ENCODE measurements around the gene XPO1. TPM values are rescaled to one million over a fixed set of nuclear protein-coding genes. Genes with fewer than 3 reads are reported as not detected.

Gene XPO1
- total RNA-seq, 4 donors from 2014 or later, result 49.7 to 96.6 (median 73.1) TPM

DNA sequence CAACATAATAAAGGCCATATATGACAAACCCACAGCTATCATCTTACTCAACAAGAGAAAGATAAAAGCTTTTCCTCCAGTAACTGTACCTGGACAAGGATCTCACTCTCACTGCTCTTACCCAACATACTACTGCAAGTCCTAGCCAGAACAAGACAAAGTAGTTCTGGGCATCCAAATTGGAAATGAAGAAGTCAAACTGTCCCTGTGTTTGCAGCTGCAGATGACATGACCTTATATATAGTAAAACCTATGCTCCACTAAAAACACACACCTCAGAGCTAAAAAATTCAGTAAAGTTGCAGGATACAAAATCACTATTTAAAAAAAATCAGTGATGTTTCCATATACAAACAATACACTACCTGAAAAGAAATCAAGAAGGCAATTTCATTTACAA lies 99.5 kb downstream of the XPO1 start:
- DNase-seq (ENCODE audit: low spot score) (no peak), ATAC-seq (ENCODE audit: low FRiP score) (no peak)
- TF ChIP-seq, protein P1, sequence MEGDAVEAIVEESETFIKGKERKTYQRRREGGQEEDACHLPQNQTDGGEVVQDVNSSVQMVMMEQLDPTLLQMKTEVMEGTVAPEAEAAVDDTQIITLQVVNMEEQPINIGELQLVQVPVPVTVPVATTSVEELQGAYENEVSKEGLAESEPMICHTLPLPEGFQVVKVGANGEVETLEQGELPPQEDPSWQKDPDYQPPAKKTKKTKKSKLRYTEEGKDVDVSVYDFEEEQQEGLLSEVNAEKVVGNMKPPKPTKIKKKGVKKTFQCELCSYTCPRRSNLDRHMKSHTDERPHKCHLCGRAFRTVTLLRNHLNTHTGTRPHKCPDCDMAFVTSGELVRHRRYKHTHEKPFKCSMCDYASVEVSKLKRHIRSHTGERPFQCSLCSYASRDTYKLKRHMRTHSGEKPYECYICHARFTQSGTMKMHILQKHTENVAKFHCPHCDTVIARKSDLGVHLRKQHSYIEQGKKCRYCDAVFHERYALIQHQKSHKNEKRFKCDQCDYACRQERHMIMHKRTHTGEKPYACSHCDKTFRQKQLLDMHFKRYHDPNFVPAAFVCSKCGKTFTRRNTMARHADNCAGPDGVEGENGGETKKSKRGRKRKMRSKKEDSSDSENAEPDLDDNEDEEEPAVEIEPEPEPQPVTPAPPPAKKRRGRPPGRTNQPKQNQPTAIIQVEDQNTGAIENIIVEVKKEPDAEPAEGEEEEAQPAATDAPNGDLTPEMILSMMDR (IDR thresholded peaks at IDR 0.05), result no peak

DNA sequence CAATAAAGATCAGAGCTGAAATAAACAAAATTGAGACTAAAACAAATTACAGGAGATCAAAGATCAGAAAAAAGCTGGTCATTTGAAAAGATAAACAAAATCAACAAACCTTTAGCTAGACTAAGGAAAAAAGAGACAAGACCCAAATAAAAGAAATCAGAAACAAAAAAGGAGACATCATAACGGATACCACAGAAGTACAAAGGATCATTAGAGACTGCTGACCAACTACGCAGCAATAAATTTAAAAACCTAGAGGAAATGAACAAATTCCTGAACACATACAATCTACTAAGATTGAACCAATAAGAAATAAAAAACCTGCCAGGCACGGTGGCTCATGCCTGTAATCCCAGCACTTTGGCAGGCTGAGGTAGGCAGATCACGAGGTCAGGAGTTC lies 101.0 kb downstream of the XPO1 start:
- TF ChIP-seq, protein P1 (IDR thresholded peaks at IDR 0.05), result no peak
- ATAC-seq (ENCODE audit: low FRiP score), result no peak
- DNase-seq (ENCODE audit: low spot score), result no peak

DNA sequence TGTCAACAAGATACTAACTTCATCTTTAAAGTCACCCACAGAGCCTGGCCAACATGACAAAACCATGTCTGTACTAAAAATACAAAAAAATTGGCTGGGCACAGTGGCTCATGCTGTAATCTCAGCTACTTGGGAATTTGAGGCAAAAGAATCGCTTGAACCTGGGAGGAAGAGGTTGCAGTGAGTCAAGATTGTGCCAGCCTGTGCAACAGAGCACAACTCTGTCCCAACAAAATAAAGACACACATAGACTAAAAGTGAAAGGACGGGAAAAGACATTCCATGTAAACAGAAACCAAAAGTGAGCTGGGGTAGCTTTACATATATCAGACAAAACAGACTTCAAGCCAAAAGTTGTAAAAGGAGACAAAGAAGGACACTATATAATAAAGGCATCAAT lies 102.1 kb downstream of the XPO1 start:
- ATAC-seq (ENCODE audit: low FRiP score) (no peak), DNase-seq (ENCODE audit: low spot score) (no peak)
- TF ChIP-seq, protein P1 (IDR thresholded peaks at IDR 0.05), result no peak

DNA sequence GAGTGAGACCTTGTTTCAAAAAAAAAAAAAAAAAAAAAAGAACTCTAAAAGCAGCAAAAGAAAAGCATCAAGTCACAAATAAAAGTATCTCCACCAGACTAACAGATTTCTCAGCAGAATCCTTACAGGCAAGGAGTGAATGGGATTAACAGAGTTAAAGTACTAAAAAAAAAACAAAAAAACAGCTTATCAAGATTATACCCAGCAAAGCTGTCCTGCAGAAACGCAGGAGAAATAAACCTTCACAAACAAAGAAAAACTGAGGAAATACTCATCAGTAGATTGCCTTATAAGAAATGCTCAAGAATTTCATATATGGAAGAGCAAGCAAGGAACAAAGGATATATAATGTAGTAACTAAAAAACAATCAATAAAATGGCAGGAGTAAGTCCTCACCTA lies 102.9 kb downstream of the XPO1 start:
- ATAC-seq (ENCODE audit: low FRiP score), result no peak
- DNase-seq (ENCODE audit: low spot score), result no peak
- TF ChIP-seq, protein P1 (IDR thresholded peaks at IDR 0.05), result no peak

DNA sequence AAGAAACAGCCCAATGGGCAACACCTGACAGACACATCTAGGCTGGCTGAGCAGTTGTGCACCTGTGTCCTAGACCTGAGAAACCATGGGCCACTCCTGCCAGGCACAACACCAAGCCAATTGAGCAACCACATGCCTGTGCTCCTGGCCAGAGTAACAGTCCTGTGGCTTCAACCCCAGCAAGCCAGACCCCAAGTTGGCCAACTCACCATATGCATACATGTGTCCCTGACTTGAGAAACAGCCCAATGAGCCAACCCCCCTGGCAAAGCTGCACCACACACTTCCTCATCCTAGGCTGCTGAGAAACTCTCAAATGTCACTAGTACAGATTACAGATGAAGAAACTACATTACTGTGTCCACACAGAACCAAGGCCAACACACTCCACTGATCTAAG lies 103.8 kb downstream of the XPO1 start:
- DNase-seq (ENCODE audit: low spot score) (no peak), ATAC-seq (ENCODE audit: low FRiP score) (no peak)
- TF ChIP-seq, protein P1 (IDR thresholded peaks at IDR 0.05), result no peak

DNA sequence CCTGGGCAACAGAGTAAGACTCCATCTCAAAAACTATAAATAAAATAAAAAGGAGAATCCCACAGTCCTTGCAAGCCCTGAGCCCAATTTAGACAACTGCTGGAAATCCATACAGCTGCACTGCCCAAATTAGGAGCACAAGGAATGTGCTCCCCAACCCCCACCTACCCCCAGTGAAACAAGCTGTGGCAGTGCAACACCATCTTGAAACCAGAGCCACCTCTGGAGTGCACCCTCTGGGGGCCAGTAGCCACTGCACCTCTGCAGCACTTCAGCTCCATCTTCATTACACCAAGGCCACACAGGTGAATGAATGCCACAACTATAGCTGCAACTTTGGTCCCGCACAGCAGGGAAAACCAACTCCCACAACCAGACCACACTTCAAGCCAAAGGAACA lies 104.5 kb downstream of the XPO1 start:
- DNase-seq (ENCODE audit: low spot score), result no peak
- TF ChIP-seq, protein P1 (IDR thresholded peaks at IDR 0.05), result no peak
- no peak for ATAC-seq (ENCODE audit: low FRiP score)

DNA sequence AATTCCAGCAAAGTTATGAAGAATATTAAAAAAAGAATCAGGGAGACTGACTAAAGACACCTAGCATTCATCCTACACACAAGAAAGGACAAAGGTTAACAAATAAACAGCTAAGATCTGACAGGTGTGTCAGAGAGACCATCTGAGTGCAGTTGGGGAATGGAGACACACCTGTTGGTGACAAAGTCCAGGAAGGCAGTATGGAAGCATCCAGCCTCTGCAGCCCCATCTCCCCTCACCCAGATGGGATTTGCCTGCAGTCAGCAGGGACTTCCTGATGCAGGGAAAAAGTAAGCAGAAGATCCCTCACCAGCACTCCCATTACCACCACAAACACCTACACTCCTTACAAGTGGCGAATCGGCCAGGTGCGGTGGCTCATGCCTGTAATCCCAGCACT lies 105.2 kb downstream of the XPO1 start:
- DNase-seq (ENCODE audit: low spot score) (no peak), ATAC-seq (ENCODE audit: low FRiP score) (no peak)
- TF ChIP-seq, protein P1 (IDR thresholded peaks at IDR 0.05), result no peak
